WTC11 (cell line): ENCODE data around the gene HOXA2.

Source experiments
- ATF1 ChIP-seq: sonication (generic); formaldehyde crosslinking; IDR thresholded peaks from 2 replicates; pipeline ENCODE4 v1.8.1; 2023; ENCODE audit warnings: mild to moderate bottlenecking, moderate library complexity, missing genetic modification reagents
- TF ChIP-seq, protein P1 (sequence below): fragments of 200-600 bp; IDR thresholded peaks from 2 replicates; pipeline ENCODE4 v1.8.0; 2022; ENCODE audit warnings: antibody characterized with exemption

DNA sequence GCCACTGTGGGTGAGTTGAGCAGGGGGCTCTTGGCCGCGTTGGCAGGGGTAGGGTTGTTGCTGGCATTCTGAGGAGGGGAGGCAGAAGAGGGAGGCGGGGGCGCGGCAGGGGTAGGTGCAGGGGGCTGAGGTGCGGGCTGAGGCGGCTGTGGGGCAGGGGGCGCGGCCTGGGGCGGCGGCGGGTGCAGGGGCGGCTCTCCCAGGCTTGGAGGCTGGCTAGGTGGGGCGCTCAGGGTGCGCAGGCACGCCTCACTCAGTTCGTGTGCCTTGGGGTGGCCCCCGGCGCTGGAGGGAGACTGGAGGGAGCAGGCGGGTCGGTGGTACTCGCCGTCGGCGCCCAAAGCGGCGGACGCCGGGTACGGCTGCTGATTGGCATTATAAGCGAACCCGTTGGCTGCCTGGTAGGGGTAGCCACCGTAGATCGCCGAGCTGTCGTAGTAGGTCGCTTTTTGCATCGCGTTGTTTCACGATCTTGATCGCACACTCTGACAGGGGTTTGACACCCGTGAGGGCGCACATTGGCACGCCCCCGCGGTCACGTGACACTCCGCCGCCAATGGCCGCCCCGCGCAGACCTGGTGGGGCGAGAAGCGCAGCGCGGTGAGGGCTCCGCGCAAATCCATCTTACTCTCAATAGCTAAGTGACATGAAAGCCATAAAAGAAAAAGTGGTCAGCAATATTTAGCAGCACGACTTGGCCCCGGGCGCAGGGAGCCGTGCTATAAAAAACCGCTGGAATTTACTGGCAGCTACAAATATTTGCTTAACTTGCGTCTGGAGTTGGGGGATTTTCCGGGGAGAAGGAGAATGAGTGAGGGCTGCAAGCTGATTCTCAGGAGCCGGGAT is 7.9 kb upstream of the HOXA2 start:
- TF ChIP-seq, protein P1, sequence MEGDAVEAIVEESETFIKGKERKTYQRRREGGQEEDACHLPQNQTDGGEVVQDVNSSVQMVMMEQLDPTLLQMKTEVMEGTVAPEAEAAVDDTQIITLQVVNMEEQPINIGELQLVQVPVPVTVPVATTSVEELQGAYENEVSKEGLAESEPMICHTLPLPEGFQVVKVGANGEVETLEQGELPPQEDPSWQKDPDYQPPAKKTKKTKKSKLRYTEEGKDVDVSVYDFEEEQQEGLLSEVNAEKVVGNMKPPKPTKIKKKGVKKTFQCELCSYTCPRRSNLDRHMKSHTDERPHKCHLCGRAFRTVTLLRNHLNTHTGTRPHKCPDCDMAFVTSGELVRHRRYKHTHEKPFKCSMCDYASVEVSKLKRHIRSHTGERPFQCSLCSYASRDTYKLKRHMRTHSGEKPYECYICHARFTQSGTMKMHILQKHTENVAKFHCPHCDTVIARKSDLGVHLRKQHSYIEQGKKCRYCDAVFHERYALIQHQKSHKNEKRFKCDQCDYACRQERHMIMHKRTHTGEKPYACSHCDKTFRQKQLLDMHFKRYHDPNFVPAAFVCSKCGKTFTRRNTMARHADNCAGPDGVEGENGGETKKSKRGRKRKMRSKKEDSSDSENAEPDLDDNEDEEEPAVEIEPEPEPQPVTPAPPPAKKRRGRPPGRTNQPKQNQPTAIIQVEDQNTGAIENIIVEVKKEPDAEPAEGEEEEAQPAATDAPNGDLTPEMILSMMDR = no peak
- TF ChIP-seq ATF1 = no peak
